ENCODE measurements around the gene ABLIM2.

DNA sequence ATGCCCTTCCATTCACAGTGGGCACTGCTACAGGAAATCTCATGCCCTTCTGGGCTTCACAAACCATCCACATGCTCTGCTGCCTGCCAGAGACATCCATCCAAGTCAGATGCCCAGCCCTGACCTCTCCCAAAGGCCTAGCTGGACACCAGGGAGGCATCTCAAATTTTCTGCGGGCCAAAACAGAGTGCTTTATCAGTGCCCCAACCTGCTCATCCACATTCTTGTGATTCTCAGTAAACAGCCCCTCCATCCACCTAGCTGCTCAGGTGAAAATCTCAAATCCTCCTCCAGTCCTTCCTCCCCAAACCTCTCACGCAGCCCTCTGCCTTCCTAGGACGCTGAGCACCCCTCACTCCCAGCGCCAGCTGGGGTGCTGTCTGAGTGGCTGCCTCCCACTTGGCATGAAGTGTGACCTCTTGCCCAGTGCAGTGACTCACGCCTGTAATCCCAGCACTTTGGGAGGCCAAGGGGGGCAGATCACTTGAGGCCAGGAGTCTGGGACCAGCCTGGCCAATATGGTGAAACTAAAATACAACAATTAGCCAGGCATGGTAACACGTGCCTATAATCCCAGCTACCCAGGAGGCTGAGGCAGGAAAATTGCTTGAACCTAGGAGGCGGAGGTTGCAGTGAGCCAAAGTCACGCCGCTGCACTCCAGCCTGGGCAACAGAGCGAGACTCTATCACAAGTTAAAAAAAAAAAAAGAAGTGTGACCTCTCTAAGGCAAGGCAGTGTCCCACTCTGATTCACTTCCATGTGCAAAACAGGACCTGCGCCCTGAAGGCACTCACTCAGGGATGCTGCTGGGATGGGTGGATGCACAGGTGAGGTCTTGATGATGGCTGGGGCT lies 217.3 kb downstream of the ABLIM2 start:
- TF ChIP-seq POLR2A (IDR thresholded peaks at IDR 0.05), result no peak
- TF ChIP-seq, protein P1, sequence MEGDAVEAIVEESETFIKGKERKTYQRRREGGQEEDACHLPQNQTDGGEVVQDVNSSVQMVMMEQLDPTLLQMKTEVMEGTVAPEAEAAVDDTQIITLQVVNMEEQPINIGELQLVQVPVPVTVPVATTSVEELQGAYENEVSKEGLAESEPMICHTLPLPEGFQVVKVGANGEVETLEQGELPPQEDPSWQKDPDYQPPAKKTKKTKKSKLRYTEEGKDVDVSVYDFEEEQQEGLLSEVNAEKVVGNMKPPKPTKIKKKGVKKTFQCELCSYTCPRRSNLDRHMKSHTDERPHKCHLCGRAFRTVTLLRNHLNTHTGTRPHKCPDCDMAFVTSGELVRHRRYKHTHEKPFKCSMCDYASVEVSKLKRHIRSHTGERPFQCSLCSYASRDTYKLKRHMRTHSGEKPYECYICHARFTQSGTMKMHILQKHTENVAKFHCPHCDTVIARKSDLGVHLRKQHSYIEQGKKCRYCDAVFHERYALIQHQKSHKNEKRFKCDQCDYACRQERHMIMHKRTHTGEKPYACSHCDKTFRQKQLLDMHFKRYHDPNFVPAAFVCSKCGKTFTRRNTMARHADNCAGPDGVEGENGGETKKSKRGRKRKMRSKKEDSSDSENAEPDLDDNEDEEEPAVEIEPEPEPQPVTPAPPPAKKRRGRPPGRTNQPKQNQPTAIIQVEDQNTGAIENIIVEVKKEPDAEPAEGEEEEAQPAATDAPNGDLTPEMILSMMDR (IDR thresholded peaks at IDR 0.05), result no peak

Measured in lower leg skin (tissue), 3 donors.